ENCODE data around the gene CPT1A. TPM values are rescaled to one million over a fixed set of nuclear protein-coding genes. Genes with fewer than 3 reads are reported as not detected.
A peak's percentile ranks its signal among the peaks of the same experiment; 100 is the strongest.
"Not testable (repeated sequence)": the region's sequence is repeated elsewhere in the genome, so short reads cannot be mapped to it uniquely, and the experiment has no call there.

The CPT1A gene
- 1.7 and 1.8 TPM in 2 replicates for total RNA-seq (2014; rRNA removed; shearing (Covaris generic))
- 3.0 and 3.9 TPM in 2 replicates for polyA plus RNA-seq (2015; cell fraction: cytosol; rRNA removed)
- 0.42 and 2.7 TPM in 2 replicates for polyA plus RNA-seq (2015; cell fraction: nucleus; rRNA removed)

GRCh38 chr11:68841718-68842426, at the start of gene CPT1A:
TSS of gene CPT1A (minus strand) at chr11:68841916. CDS start at chr11:68815474, 26,442 bp downstream.
- in situ Hi-C loops (cut with HindIII; ENCODE audit: low pct_unique_long_range_greater_than_20kb, low sequenced_read_pairs) = no loop called here
- DNase-seq (ENCODE audit: low read depth, low spot score) = no peak

GRCh38 chr11:68890490-68891231, 48.9 kb upstream of the CPT1A start:
- peak; percentile 48 for DNase-seq (ENCODE audit: low read depth, low spot score)
- in situ Hi-C loops (cut with HindIII; ENCODE audit: low pct_unique_long_range_greater_than_20kb, low sequenced_read_pairs) = no loop called here

- in situ Hi-C loops (cut with HindIII; ENCODE audit: low pct_unique_long_range_greater_than_20kb, low sequenced_read_pairs) = no loop called here
Measured at GRCh38 chr11:68889948-68890446, 48.3 kb upstream of the CPT1A start.

GRCh38 chr11:68884827-68885226, 43.1 kb upstream of the CPT1A start:
- DNase-seq (ENCODE audit: low read depth, low spot score); in situ Hi-C loops (cut with HindIII; ENCODE audit: low pct_unique_long_range_greater_than_20kb, low sequenced_read_pairs): not testable (repeated sequence)

More at GRCh38 chr11:68889948-68890446, 48.3 kb upstream of the CPT1A start:
- DNase-seq (ENCODE audit: low read depth, low spot score) = peak; percentile 79

- in situ Hi-C loops (cut with HindIII; ENCODE audit: low pct_unique_long_range_greater_than_20kb, low sequenced_read_pairs) = no loop called here
Measured at GRCh38 chr11:68882391-68882790, 40.7 kb upstream of the CPT1A start.

GRCh38 chr11:68881320-68881719, 39.6 kb upstream of the CPT1A start:
- in situ Hi-C loops (cut with HindIII; ENCODE audit: low pct_unique_long_range_greater_than_20kb, low sequenced_read_pairs) = no loop called here
- no peak for DNase-seq (ENCODE audit: low read depth, low spot score)

More at GRCh38 chr11:68882391-68882790, 40.7 kb upstream of the CPT1A start:
- no peak for DNase-seq (ENCODE audit: low read depth, low spot score)

- no peak for DNase-seq (ENCODE audit: low read depth, low spot score)
- in situ Hi-C loops (cut with HindIII; ENCODE audit: low pct_unique_long_range_greater_than_20kb, low sequenced_read_pairs) = no loop called here
Measured at GRCh38 chr11:68880851-68881250, 39.1 kb upstream of the CPT1A start.

- no peak for DNase-seq (ENCODE audit: low read depth, low spot score)
- in situ Hi-C loops (cut with HindIII; ENCODE audit: low pct_unique_long_range_greater_than_20kb, low sequenced_read_pairs) = no loop called here
Measured at GRCh38 chr11:68878022-68878421, 36.3 kb upstream of the CPT1A start.

- in situ Hi-C loops (cut with HindIII; ENCODE audit: low pct_unique_long_range_greater_than_20kb, low sequenced_read_pairs) = no loop called here
- DNase-seq (ENCODE audit: low read depth, low spot score) = no peak
Measured at GRCh38 chr11:68872216-68873003, 30.7 kb upstream of the CPT1A start.

GRCh38 chr11:68870470-68870869, 28.8 kb upstream of the CPT1A start:
- peak; percentile 43 for DNase-seq (ENCODE audit: low read depth, low spot score)

GRCh38 chr11:68868221-68868835, 26.6 kb upstream of the CPT1A start:
- DNase-seq (ENCODE audit: low read depth, low spot score) = no peak
- in situ Hi-C loops (cut with HindIII; ENCODE audit: low pct_unique_long_range_greater_than_20kb, low sequenced_read_pairs) = no loop called here

More at GRCh38 chr11:68870470-68870869, 28.8 kb upstream of the CPT1A start:
- in situ Hi-C loops (cut with HindIII; ENCODE audit: low pct_unique_long_range_greater_than_20kb, low sequenced_read_pairs) = no loop called here

- no peak for DNase-seq (ENCODE audit: low read depth, low spot score)
- in situ Hi-C loops (cut with HindIII; ENCODE audit: low pct_unique_long_range_greater_than_20kb, low sequenced_read_pairs) = no loop called here
Measured at GRCh38 chr11:68867066-68867465, 25.4 kb upstream of the CPT1A start.

- in situ Hi-C loops (cut with HindIII; ENCODE audit: low pct_unique_long_range_greater_than_20kb, low sequenced_read_pairs) = no loop called here
- DNase-seq (ENCODE audit: low read depth, low spot score) = no peak
Measured at GRCh38 chr11:68865241-68865640, 23.5 kb upstream of the CPT1A start.

GRCh38 chr11:68863553-68864265, 22.0 kb upstream of the CPT1A start:
- no peak for DNase-seq (ENCODE audit: low read depth, low spot score)
- in situ Hi-C loops (cut with HindIII; ENCODE audit: low pct_unique_long_range_greater_than_20kb, low sequenced_read_pairs) = no loop called here

- in situ Hi-C loops (cut with HindIII; ENCODE audit: low pct_unique_long_range_greater_than_20kb, low sequenced_read_pairs) = no loop called here
- DNase-seq (ENCODE audit: low read depth, low spot score) = no peak
Measured at GRCh38 chr11:68862421-68862820, 20.7 kb upstream of the CPT1A start.

- DNase-seq (ENCODE audit: low read depth, low spot score) = no peak
- in situ Hi-C loops (cut with HindIII; ENCODE audit: low pct_unique_long_range_greater_than_20kb, low sequenced_read_pairs) = no loop called here
Measured at GRCh38 chr11:68859123-68859522, 17.4 kb upstream of the CPT1A start.

Measured in SK-MEL-5 (cell line).